H9 (cell line): ENCODE results near the gene SLC51B. TPM values are rescaled to one million over a fixed set of nuclear protein-coding genes. Genes with fewer than 3 reads are reported as not detected.

ENCODE experiments used
- DNase-seq: peaks from one replicate; pipeline ENCODE4 v3.0.0-alpha.2; 2017
- H2AFZ ChIP-seq: one replicate; pipeline ENCODE4 v1.6.1; 2013; ENCODE audit warnings: mild to moderate bottlenecking, low read length, control low read depth, moderate library complexity
- H2AK5ac ChIP-seq: 2 replicates; pipeline ENCODE4 v1.6.1; 2013; ENCODE audit warnings: low read length, control low read depth, mixed read lengths; ENCODE audit not compliant: insufficient read length
- H2BK120ac ChIP-seq: one replicate; pipeline ENCODE4 v1.6.1; 2013; ENCODE audit warnings: low read depth, mild to moderate bottlenecking, low read length, control low read depth, inconsistent platforms; ENCODE audit not compliant: poor library complexity, severe bottlenecking
- H2BK12ac ChIP-seq: 2 replicates; pipeline ENCODE4 v1.6.1; 2013; ENCODE audit warnings: low read length, control low read depth, mixed read lengths, low read depth; ENCODE audit not compliant: insufficient read length
- H2BK15ac ChIP-seq: 2 replicates; pipeline ENCODE4 v1.6.1; 2013; ENCODE audit warnings: low read depth, low read length, control low read depth
- H2BK20ac ChIP-seq: one replicate; pipeline ENCODE4 v1.6.1; 2013; ENCODE audit warnings: low read depth, mild to moderate bottlenecking, low read length, control low read depth, inconsistent platforms; ENCODE audit not compliant: poor library complexity, severe bottlenecking
- H2BK5ac ChIP-seq: 2 replicates; pipeline ENCODE4 v1.6.1; 2013; ENCODE audit warnings: low read length, control low read depth, mixed read lengths; ENCODE audit not compliant: insufficient read length
- H3K14ac ChIP-seq: 2 replicates; pipeline ENCODE4 v1.6.1; 2013; ENCODE audit warnings: low read length, control low read depth; ENCODE audit not compliant: insufficient read depth
- H3K18ac ChIP-seq: 2 replicates; pipeline ENCODE4 v1.6.1; 2013; ENCODE audit warnings: low read depth, mild to moderate bottlenecking, mixed read lengths, low read length, control low read depth; ENCODE audit not compliant: insufficient read length
- H3K23ac ChIP-seq: 2 replicates; pipeline ENCODE4 v1.6.1; 2013; ENCODE audit warnings: low read length, control low read depth, mixed read lengths, low read depth; ENCODE audit not compliant: insufficient read length
- H3K23me2 ChIP-seq: 2 replicates; pipeline ENCODE4 v1.6.1; 2013; ENCODE audit warnings: low read depth, mild to moderate bottlenecking, mixed read lengths, low read length, control low read depth; ENCODE audit not compliant: insufficient read length, poor library complexity, severe bottlenecking
- H3K27ac ChIP-seq: 2 replicates; pipeline ENCODE4 v1.5.1; 2013; ENCODE audit warnings: low read length, control low read depth, mixed read lengths, low read depth; ENCODE audit not compliant: insufficient read length
- H3K27me3 ChIP-seq: 2 replicates; pipeline ENCODE4 v1.6.1; 2013; ENCODE audit warnings: low read length, control low read depth, inconsistent platforms; ENCODE audit not compliant: insufficient read depth
- H3K4ac ChIP-seq: 2 replicates; pipeline ENCODE4 v1.6.1; 2013; ENCODE audit warnings: low read depth, mild to moderate bottlenecking, control low read depth, inconsistent platforms, low read length, moderate library complexity
- H3K4me1 ChIP-seq: 2 replicates; pipeline ENCODE4 v1.6.1; 2013; ENCODE audit warnings: low read length, control low read depth, inconsistent platforms; ENCODE audit not compliant: insufficient read depth
- H3K4me2 ChIP-seq: 2 replicates; pipeline ENCODE4 v1.6.1; 2013; ENCODE audit warnings: low read length, control low read depth, mixed read lengths; ENCODE audit not compliant: insufficient read length, insufficient read depth
- H3K56ac ChIP-seq: 2 replicates; pipeline ENCODE4 v1.6.1; 2013; ENCODE audit warnings: low read depth, mild to moderate bottlenecking, mixed read lengths, low read length, control low read depth; ENCODE audit not compliant: insufficient read length
- H3K79me1 ChIP-seq: 2 replicates; pipeline ENCODE4 v1.6.1; 2013; ENCODE audit warnings: low read depth, mild to moderate bottlenecking, moderate library complexity, low read length, control low read depth, inconsistent platforms; ENCODE audit not compliant: insufficient read depth, poor library complexity, severe bottlenecking
- H3K79me2 ChIP-seq: 2 replicates; pipeline ENCODE4 v1.6.1; 2013; ENCODE audit warnings: low read length, control low read depth, inconsistent platforms; ENCODE audit not compliant: insufficient read depth
- H3K9ac ChIP-seq: 2 replicates; pipeline ENCODE4 v1.6.1; 2013; ENCODE audit warnings: low read length, control low read depth, mixed read lengths; ENCODE audit not compliant: insufficient read length; ENCODE audit errors: extremely low read depth
- H3K9me3 ChIP-seq: one replicate; pipeline ENCODE4 v1.6.1; 2013; ENCODE audit warnings: low read depth, low read length, inconsistent platforms; ENCODE audit not compliant: control insufficient read depth
- H3T11ph ChIP-seq: one replicate; pipeline ENCODE4 v1.6.1; 2013; ENCODE audit warnings: mild to moderate bottlenecking, low read length, control low read depth, inconsistent platforms
- H4K20me1 ChIP-seq: one replicate; pipeline ENCODE4 v1.6.1; 2013; ENCODE audit not compliant: control insufficient read depth, insufficient read length, insufficient read depth
- H4K5ac ChIP-seq: 2 replicates; pipeline ENCODE4 v1.6.1; 2013; ENCODE audit warnings: low read depth, mild to moderate bottlenecking, mixed read lengths, low read length, control low read depth; ENCODE audit not compliant: insufficient read length
- H4K8ac ChIP-seq: replicated peaks from 2 replicates; pipeline ENCODE4 v1.6.1; 2013; ENCODE audit warnings: low read length, control low read depth, mixed read lengths, low read depth; ENCODE audit not compliant: insufficient read length
- H4K91ac ChIP-seq: 2 replicates; pipeline ENCODE4 v1.6.1; 2013; ENCODE audit warnings: low read depth, mild to moderate bottlenecking, moderate library complexity, mixed read lengths, low read length, control low read depth; ENCODE audit not compliant: insufficient read length
- H3K27ac Mint-ChIP-seq, 3 experiments: 2 replicates in 2 of 3; 3 replicates in 1 of 3; pipeline ENCODE4 v1.8.0; 2020 to 2021; ENCODE audit warnings: mixed read lengths in 3 of 3, mild to moderate bottlenecking in 1 of 3, moderate library complexity in 1 of 3
- H3K27me3 Mint-ChIP-seq: 2 replicates; pipeline ENCODE4 v1.8.0; 2021; ENCODE audit warnings: low read depth, mild to moderate bottlenecking, moderate library complexity, mixed read lengths
- H3K36me3 Mint-ChIP-seq, 3 experiments: 2 replicates in 2 of 3; 3 replicates in 1 of 3; pipeline ENCODE4 v1.8.0; 2020 to 2021; ENCODE audit warnings: low read depth in 3 of 3, mixed read lengths in 3 of 3; ENCODE audit not compliant: insufficient read depth in 1 of 3
- H3K4me1 Mint-ChIP-seq, 2 experiments: 2 replicates each; pipeline ENCODE4 v1.8.0; 2020; ENCODE audit warnings: mixed read lengths in 2 of 2
- H3K4me3 Mint-ChIP-seq, 2 experiments: 2 replicates in 1 of 2; 3 replicates in 1 of 2; pipeline ENCODE4 v1.8.0; 2020 to 2021; ENCODE audit warnings: mild to moderate bottlenecking in 2 of 2, mixed read lengths in 2 of 2, moderate library complexity in 1 of 2
- H3K9me3 Mint-ChIP-seq, 2 experiments: 2 replicates in 1 of 2; 3 replicates in 1 of 2; pipeline ENCODE4 v1.8.0; 2020; ENCODE audit warnings: mild to moderate bottlenecking in 2 of 2, mixed read lengths in 2 of 2, moderate library complexity in 1 of 2
- WGBS: extraction: QIAGEN DNeasy Blood & Tissue Kit; methylation state at CpG from one replicate; pipeline ENCODE4 v1.1.7; 2013; ENCODE audit warnings: missing lambda C conversion rate, low lambda C conversion rate, mixed read lengths; ENCODE audit not compliant: insufficient read length; ENCODE audit errors: extremely low coverage; 5-methylcytosine and 5-hydroxymethylcytosine counted together
- total RNA-seq: library from RNA; stranded (reverse); gene quantifications from 2 replicates; pipeline ENCODE4 v1.2.1, GENCODE V29; 2021
- TF ChIP-seq, protein P1 (sequence below): fragments of 200-600 bp; sonication (generic); conservative IDR thresholded peaks from 3 replicates; pipeline ENCODE4 v1.8.0; 2021; ENCODE audit warnings: antibody characterized with exemption, mild to moderate bottlenecking

SLC51B gene
- total RNA-seq, 1 experiment from 2014 or later, result not detected

DNA sequence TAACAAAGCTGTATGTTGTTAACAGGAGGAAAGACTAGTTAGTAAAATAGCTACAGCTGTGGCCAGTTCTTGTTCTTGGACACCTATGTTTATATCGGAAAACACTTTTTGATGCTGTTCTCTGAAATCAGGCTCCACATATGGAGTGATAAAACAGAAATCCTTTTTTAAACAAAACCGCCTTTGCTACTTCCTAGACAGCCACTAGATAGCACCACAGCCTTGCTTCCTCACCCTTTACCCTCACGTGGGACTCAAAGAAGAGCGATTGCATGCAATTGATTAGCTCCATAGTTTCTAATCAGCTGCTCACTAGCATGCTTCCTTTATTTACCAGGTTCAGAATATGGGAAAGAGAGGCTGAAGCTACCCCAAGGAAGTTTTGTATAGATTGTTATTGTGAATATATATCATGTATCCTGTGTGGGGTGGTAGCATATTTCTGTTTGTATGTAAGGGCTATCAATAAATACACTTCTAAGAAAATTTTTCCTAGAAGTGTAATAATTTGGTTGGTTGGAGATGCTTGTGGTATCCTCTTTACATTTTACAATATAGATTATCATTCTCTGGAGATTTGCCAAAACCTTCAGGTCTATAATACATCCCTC, 11.4 kb upstream of the SLC51B start:
- peaks cover 8% of the 10 kb centered on the region; the same call in 1 of the 2 replicates for H3K27me3 Mint-ChIP-seq
- Histone ChIP-seq H3K23me2 (no peaks in the 10 kb centered on the region), H2BK12ac (no peak overlapping the region), H3T11ph (no peak overlapping the region), H2AK5ac (no peak overlapping the region), H3K4me1 (no peaks in the 10 kb centered on the region; the same call in 1 of the 2 replicates), H3K9me3 (no peaks in the 10 kb centered on the region), H3K4ac (no peak overlapping the region), H2BK20ac (no peak overlapping the region), H3K9ac (no peak overlapping the region), H3K27me3 (no peaks in the 10 kb centered on the region), H3K4me2 (no peak overlapping the region), H2BK5ac (no peak overlapping the region), H3K23ac (no peak overlapping the region), H2BK15ac (no peak overlapping the region), H3K79me1 (no peaks in the 10 kb centered on the region), H3K79me2 (no peaks in the 10 kb centered on the region), H3K18ac (no peak overlapping the region), H4K91ac (no peak overlapping the region), H3K14ac (no peak overlapping the region), H4K20me1 (no peaks in the 10 kb centered on the region), H2AFZ (no peak overlapping the region), H4K5ac (no peak overlapping the region), H3K56ac (no peak overlapping the region), H3K27ac (no peak overlapping the region), H2BK120ac (no peak overlapping the region), H4K8ac (no peak overlapping the region)
- H3K4me1 Mint-ChIP-seq, result peaks cover 8% of the 10 kb centered on the region in 2 experiments
- H3K9me3 Mint-ChIP-seq, result no peaks in the 10 kb centered on the region
- WGBS, result no CpG with 5 or more reads among the region's 4 CpGs
- H3K27ac Mint-ChIP-seq, result no peak overlapping the region
- TF ChIP-seq, protein P1, sequence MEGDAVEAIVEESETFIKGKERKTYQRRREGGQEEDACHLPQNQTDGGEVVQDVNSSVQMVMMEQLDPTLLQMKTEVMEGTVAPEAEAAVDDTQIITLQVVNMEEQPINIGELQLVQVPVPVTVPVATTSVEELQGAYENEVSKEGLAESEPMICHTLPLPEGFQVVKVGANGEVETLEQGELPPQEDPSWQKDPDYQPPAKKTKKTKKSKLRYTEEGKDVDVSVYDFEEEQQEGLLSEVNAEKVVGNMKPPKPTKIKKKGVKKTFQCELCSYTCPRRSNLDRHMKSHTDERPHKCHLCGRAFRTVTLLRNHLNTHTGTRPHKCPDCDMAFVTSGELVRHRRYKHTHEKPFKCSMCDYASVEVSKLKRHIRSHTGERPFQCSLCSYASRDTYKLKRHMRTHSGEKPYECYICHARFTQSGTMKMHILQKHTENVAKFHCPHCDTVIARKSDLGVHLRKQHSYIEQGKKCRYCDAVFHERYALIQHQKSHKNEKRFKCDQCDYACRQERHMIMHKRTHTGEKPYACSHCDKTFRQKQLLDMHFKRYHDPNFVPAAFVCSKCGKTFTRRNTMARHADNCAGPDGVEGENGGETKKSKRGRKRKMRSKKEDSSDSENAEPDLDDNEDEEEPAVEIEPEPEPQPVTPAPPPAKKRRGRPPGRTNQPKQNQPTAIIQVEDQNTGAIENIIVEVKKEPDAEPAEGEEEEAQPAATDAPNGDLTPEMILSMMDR, result peak; percentile 52; the same call in 2 of the 3 replicates
- no peak overlapping the region for H3K4me3 Mint-ChIP-seq
- no peak for DNase-seq
- H3K36me3 Mint-ChIP-seq, result no peaks in the 10 kb centered on the region
